ENCODE results near the gene PELI3. TPM values are rescaled to one million over a fixed set of nuclear protein-coding genes. Genes with fewer than 3 reads are reported as not detected.
A peak's percentile ranks its signal among the peaks of the same experiment; 100 is the strongest.

PELI3 gene
- total and polyA plus RNA-seq, 2 of the 8 experiments (the other 6 are each of a cell fraction or from before 2014, with no cell fraction given), result 5.2 to 7.6 TPM

GRCh38 chr11:66491315-66491935 lies 24.7 kb downstream of the PELI3 start (continued):
- no peak for TF ChIP-seq PHF8 (conservative IDR thresholded peaks at IDR 0.05; ENCODE audit: low read depth, low read length)
- TF ChIP-seq TBP (IDR thresholded peaks at IDR 0.05; ENCODE audit: low read depth, low read length), result peak; percentile 54; the same call in 1 of the 2 replicates
- TF ChIP-seq, protein P1, sequence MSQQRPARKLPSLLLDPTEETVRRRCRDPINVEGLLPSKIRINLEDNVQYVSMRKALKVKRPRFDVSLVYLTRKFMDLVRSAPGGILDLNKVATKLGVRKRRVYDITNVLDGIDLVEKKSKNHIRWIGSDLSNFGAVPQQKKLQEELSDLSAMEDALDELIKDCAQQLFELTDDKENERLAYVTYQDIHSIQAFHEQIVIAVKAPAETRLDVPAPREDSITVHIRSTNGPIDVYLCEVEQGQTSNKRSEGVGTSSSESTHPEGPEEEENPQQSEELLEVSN (IDR thresholded peaks at IDR 0.05), result no peak
- TF ChIP-seq YY1 (IDR thresholded peaks at IDR 0.05; ENCODE audit: low read depth, low read length), result no peak
- TF ChIP-seq RAD21 (IDR thresholded peaks at IDR 0.05 in 1 of 2, conservative IDR thresholded peaks at IDR 0.05 in 1 of 2; ENCODE audit: low read depth in 2 of 2, low read length in 2 of 2), result peak; percentile 36 to 54; a peak in 3 of 4 replicates
- TF ChIP-seq POLR2A (IDR thresholded peaks at IDR 0.05; ENCODE audit: control extremely low read depth in 1 of 2, low read depth in 2 of 2, low read length in 2 of 2), result peak in 1 of 2 experiments; percentile 29; a peak in 1 of 3 replicates
- TF ChIP-seq SRF (IDR thresholded peaks at IDR 0.05; ENCODE audit: low read depth, low read length), result no peak
- no peak for TF ChIP-seq SP2 (IDR thresholded peaks at IDR 0.05; ENCODE audit: low read length)
- no peak for TF ChIP-seq RFX5 (IDR thresholded peaks at IDR 0.05; ENCODE audit: borderline replicate concordance, low read depth, low read length)
